Globus pallidus (tissue), 1 donor: ENCODE results near the gene SPOPL.
A peak's percentile ranks its signal among the peaks of the same experiment; 100 is the strongest.
"Not testable (repeated sequence)": the region's sequence is repeated elsewhere in the genome, so short reads cannot be mapped to it uniquely, and the experiment has no call there.

Experiments
- DNase-seq: peaks from one replicate; pipeline ENCODE4 v3.0.0-alpha.2; 2015; ENCODE audit warnings: low spot score

SPOPL gene

GRCh38 chr2:138494265-138494966 lies 7.2 kb upstream of the SPOPL start:
- DNase-seq, result no peak

- no peak for DNase-seq
These were observed 6.2 kb upstream of the SPOPL start for GRCh38 chr2:138495384-138495783.

GRCh38 chr2:138496096-138496651 lies 5.4 kb upstream of the SPOPL start:
- DNase-seq, result no peak

- DNase-seq, result no peak
These were observed 4.3 kb upstream of the SPOPL start for GRCh38 chr2:138497294-138497693.

- no peak for DNase-seq
These were observed 1.9 kb upstream of the SPOPL start for GRCh38 chr2:138499684-138500083.

GRCh38 chr2:138500592-138501424 lies 762 bp upstream of the SPOPL start:
- DNase-seq, result no peak

GRCh38 chr2:138502255-138503086 lies 901 bp downstream of the SPOPL start:
- DNase-seq, result no peak

- no peak for DNase-seq
These were observed 1.5 kb downstream of the SPOPL start for GRCh38 chr2:138503087-138503442.

GRCh38 chr2:138503652-138504051 lies 2.1 kb downstream of the SPOPL start:
- no peak for DNase-seq

GRCh38 chr2:138504092-138504491 lies 2.5 kb downstream of the SPOPL start:
- no peak for DNase-seq

- peak; percentile 27 for DNase-seq
These were observed 3.1 kb downstream of the SPOPL start for GRCh38 chr2:138504546-138505235.

- no peak for DNase-seq
These were observed 5.7 kb downstream of the SPOPL start for GRCh38 chr2:138507267-138507666.

GRCh38 chr2:138510319-138510718 lies 8.7 kb downstream of the SPOPL start:
- DNase-seq, result no peak

GRCh38 chr2:138512672-138513071 lies 11.1 kb downstream of the SPOPL start:
- DNase-seq, result no peak

GRCh38 chr2:138514173-138514572 lies 12.6 kb downstream of the SPOPL start:
- no peak for DNase-seq

- DNase-seq, result no peak
These were observed 13.5 kb downstream of the SPOPL start for GRCh38 chr2:138515092-138515491.

GRCh38 chr2:138516030-138516704 lies 14.6 kb downstream of the SPOPL start:
- no peak for DNase-seq

GRCh38 chr2:138518860-138519259 lies 17.3 kb downstream of the SPOPL start:
- DNase-seq, result no peak

- DNase-seq, result no peak
These were observed 20.3 kb downstream of the SPOPL start for GRCh38 chr2:138521821-138522220.

GRCh38 chr2:138522556-138522955 lies 21.0 kb downstream of the SPOPL start:
- no peak for DNase-seq

GRCh38 chr2:138523018-138523672 lies 21.6 kb downstream of the SPOPL start:
- DNase-seq, result not testable (repeated sequence)
